Lower lobe of right lung (tissue), 2 donors: ENCODE measurements around the gene MRPL46. TPM values are rescaled to one million over a fixed set of nuclear protein-coding genes. Genes with fewer than 3 reads are reported as not detected.

ENCODE experiments used
- ATAC-seq, 2 donors: fragments of 200-7000 bp; cut with Tn5 transposase; one replicate each; pipeline ENCODE4 v1.9.1; 2020 to 2022; ENCODE audit warnings: mild to moderate bottlenecking in 2 of 2, moderate library complexity in 2 of 2
- DNase-seq: peaks from one replicate; pipeline ENCODE4 v3.0.0-alpha.2; 2020
- H3K27ac ChIP-seq: fragments of 200-600 bp; one replicate; pipeline ENCODE4 v1.8.0; 2022
- H3K27me3 ChIP-seq: fragments of 200-600 bp; one replicate; pipeline ENCODE4 v1.8.0; 2022; ENCODE audit warnings: low read depth
- H3K36me3 ChIP-seq: fragments of 200-600 bp; one replicate; pipeline ENCODE4 v1.8.0; 2022; ENCODE audit warnings: mild to moderate bottlenecking
- H3K4me1 ChIP-seq: fragments of 200-600 bp; one replicate; pipeline ENCODE4 v1.8.0; 2022
- H3K4me3 ChIP-seq: fragments of 200-600 bp; one replicate; pipeline ENCODE4 v1.8.0; 2022; ENCODE audit warnings: mild to moderate bottlenecking
- H3K9me3 ChIP-seq: fragments of 200-600 bp; one replicate; pipeline ENCODE4 v1.8.0; 2022
- CTCF ChIP-seq: fragments of 200-600 bp; IDR thresholded peaks from one replicate; pipeline ENCODE4 v1.8.0; 2022; ENCODE audit warnings: antibody characterized with exemption, mild to moderate bottlenecking
- intact Hi-C: fragments of 100-400 bp; cut with DNase I; formaldehyde crosslinking; loops from one replicate; pipeline ENCODE4 v1.11.0; 2022
- total RNA-seq: library from RNA; stranded (reverse); fragmentation: NEBNext Ultra II Directional; extraction: Animal tissue kit (Norgen Biotek cat#: 25700); gene quantifications from one replicate; pipeline ENCODE4 v1.2.1, GENCODE V29; 2021
- donor health status: DM: no; HTN: yes; CAD: no; lungs with severe emphysema.

MRPL46 gene
- total RNA-seq, 1 donor from 2014 or later = 15.3 TPM

- Histone ChIP-seq H3K4me1 (no peaks in the 10 kb centered on the region), H3K27me3 (peaks cover 9% of the 10 kb centered on the region), H3K27ac (no peak overlapping the region), H3K9me3 (no peaks in the 10 kb centered on the region), H3K4me3 (no peak overlapping the region), H3K36me3 (no peaks in the 10 kb centered on the region)
- TF ChIP-seq CTCF = no peak
- intact Hi-C loops = no loop called here
- DNase-seq (no peak), ATAC-seq (no peak)
These were observed 47.4 kb downstream of the MRPL46 start for GRCh38 chr15:88419830-88420229.

Other genes starting within 250 kb of the MRPL46 start
- gene NTRK3, start 210.6 kb downstream of the MRPL46 start, total RNA-seq = 3.5 TPM
- gene MRPS11, start 320 bp upstream of the MRPL46 start, total RNA-seq = 32.7 TPM
- gene DET1, start 79.3 kb upstream of the MRPL46 start, total RNA-seq = 5.0 TPM
- 23.8 TPM for gene AEN, start 154.0 kb upstream of the MRPL46 start, total RNA-seq
- gene ISG20, start 171.6 kb upstream of the MRPL46 start, total RNA-seq = 32.0 TPM